GM12878 (cell line): ENCODE data around the gene PODXL2. TPM values are rescaled to one million over a fixed set of nuclear protein-coding genes. Genes with fewer than 3 reads are reported as not detected.

Experiments used
- ATAC-seq: fragments of 200-7000 bp; cut with Tn5 transposase; 3 replicates; pipeline ENCODE4 v1.9.1; 2020; ENCODE audit warnings: mild to moderate bottlenecking, moderate library complexity
- BruUV-seq: library from RNA; stranded (reverse); fragments of 400-500 nt; replicated peaks from 2 replicates; lab custom pipeline; 2021; lab: Mats Ljungman, UMichigan
- CTCF ChIA-PET: fragments of 300-600 bp; sonication (Branson Sonifier 250); formaldehyde crosslinking; extraction: SDS; loops from one replicate; lab custom pipeline; 2021; ENCODE audit warnings: inconsistent platforms; lab: Yijun Ruan, JAX
- POLR2A ChIA-PET: fragments of 350-600 bp; formaldehyde crosslinking; extraction: SDS; loops from one replicate; lab custom pipeline; 2021; ENCODE audit warnings: inconsistent platforms; lab: Charles Lee
- RAD21 ChIA-PET: fragments of 300-600 bp; sonication (Branson Sonifier 250); formaldehyde crosslinking; loops from one replicate; lab custom pipeline; 2023; ENCODE audit warnings: antibody characterized with exemption; ENCODE audit not compliant: unreplicated experiment; lab: Charles Lee
- SMC1A ChIA-PET: fragments of 300-600 bp; sonication (Branson Sonifier 250); formaldehyde crosslinking; loops from one replicate; lab custom pipeline; 2023; ENCODE audit not compliant: unreplicated experiment, uncharacterized antibody; lab: Charles Lee
- DNase-seq: peaks from one replicate; pipeline ENCODE4 v3.0.0-alpha.2; 2011; ENCODE audit warnings: low read depth, low spot score
- FAIRE-seq: peaks from 3 replicates; lab custom pipeline; 2011; peaks lifted over from hg19 to GRCh38; lab: Jason Lieb, UNC
- H2AFZ ChIP-seq: 2 replicates; pipeline ENCODE4 v1.6.0; 2011; ENCODE audit warnings: low read depth, low read length, control low read depth; ENCODE audit not compliant: control insufficient read depth
- H3K27ac ChIP-seq: 2 replicates; pipeline ENCODE4 v1.5.1; 2011; ENCODE audit warnings: control low read depth; ENCODE audit not compliant: control insufficient read depth, insufficient read depth
- H3K27me3 ChIP-seq, 2 experiments: replicated peaks in 1 of 2; 2 replicates each; pipeline versions ENCODE4 v1.6.0 to v1.6.1; 2011; ENCODE audit warnings: low read length in 1 of 2; ENCODE audit not compliant: control insufficient read depth in 2 of 2, insufficient read depth in 2 of 2
- H3K36me3 ChIP-seq, 2 experiments: 2 replicates each; pipeline ENCODE4 v1.5.1; 2011; ENCODE audit warnings: low read length in 1 of 2; ENCODE audit not compliant: control insufficient read depth in 2 of 2, insufficient read depth in 2 of 2
- H3K4me1 ChIP-seq: 2 replicates; pipeline ENCODE4 v1.6.1; 2011; ENCODE audit warnings: mild to moderate bottlenecking, low read length, moderate library complexity, mixed read lengths; ENCODE audit not compliant: control insufficient read depth, insufficient read depth
- H3K4me2 ChIP-seq: 2 replicates; pipeline ENCODE4 v1.6.0; 2011; ENCODE audit warnings: control low read depth; ENCODE audit not compliant: control insufficient read depth, insufficient read depth
- H3K4me3 ChIP-seq: fragments of 200-600 bp; sonication (generic); 2 replicates; pipeline ENCODE4 v1.5.1; 2016
- H3K79me2 ChIP-seq: 2 replicates; pipeline ENCODE4 v1.6.0; 2011; ENCODE audit warnings: low read length; ENCODE audit not compliant: control insufficient read depth, insufficient read depth
- H3K9ac ChIP-seq: 2 replicates; pipeline ENCODE4 v1.8.0; 2011; ENCODE audit warnings: low read length, control low read depth, mixed read lengths; ENCODE audit not compliant: control insufficient read depth, insufficient read depth
- H3K9me3 ChIP-seq: replicated peaks from 3 replicates; pipeline ENCODE4 v1.5.1; 2011; ENCODE audit warnings: mild to moderate bottlenecking, low read length; ENCODE audit not compliant: control insufficient read depth, insufficient read depth
- H4K20me1 ChIP-seq: 2 replicates; pipeline ENCODE4 v1.6.0; 2011; ENCODE audit not compliant: control insufficient read depth, insufficient read depth
- BHLHE40 ChIP-seq, 2 experiments: fragments of 450-650 bp in 1 of 2; IDR thresholded peaks; 2 replicates each; pipeline ENCODE4 v1.6.1; 2011 to 2017; ENCODE audit warnings: low read depth in 2 of 2, borderline replicate concordance in 1 of 2, improper control_type of control experiment in 1 of 2, low read length in 1 of 2, mild to moderate bottlenecking in 1 of 2
- BMI1 ChIP-seq: fragments of 450-650 bp; IDR thresholded peaks from 2 replicates; pipeline ENCODE4 v1.6.1; 2016; ENCODE audit warnings: mild to moderate bottlenecking, moderate library complexity, borderline replicate concordance
- CBFB ChIP-seq: IDR thresholded peaks from 2 replicates; pipeline ENCODE4 v1.6.1; 2016; ENCODE audit warnings: antibody characterized with exemption, low read depth
- CBX3 ChIP-seq: fragments of 200-600 bp; sonication (generic); IDR thresholded peaks from 2 replicates; pipeline ENCODE4 v1.6.1; 2016; ENCODE audit warnings: low read depth, borderline replicate concordance
- CEBPZ ChIP-seq: fragments of 150-350 bp; IDR thresholded peaks from 2 replicates; pipeline ENCODE4 v1.6.1; 2016; ENCODE audit warnings: low read depth, low read length
- E2F8 ChIP-seq: fragments of 450-650 bp; IDR thresholded peaks from 2 replicates; pipeline ENCODE4 v1.6.1; 2018; ENCODE audit warnings: mild to moderate bottlenecking, low read depth, moderate library complexity; ENCODE audit not compliant: partially characterized antibody
- KLF5 ChIP-seq: fragments of 450-650 bp; IDR thresholded peaks from 2 replicates; pipeline ENCODE4 v1.6.1; 2014; ENCODE audit warnings: mild to moderate bottlenecking; ENCODE audit not compliant: partially characterized antibody
- LARP7 ChIP-seq: fragments of 450-650 bp; IDR thresholded peaks from 2 replicates; pipeline ENCODE4 v1.6.1; 2017; ENCODE audit warnings: mild to moderate bottlenecking
- NFXL1 ChIP-seq: fragments of 450-650 bp; IDR thresholded peaks from 2 replicates; pipeline ENCODE4 v1.6.1; 2017; ENCODE audit warnings: antibody characterized with exemption, mild to moderate bottlenecking, borderline replicate concordance
- NKRF ChIP-seq: fragments of 450-650 bp; conservative IDR thresholded peaks from 2 replicates; pipeline ENCODE4 v1.6.1; 2017; ENCODE audit warnings: mild to moderate bottlenecking, moderate library complexity
- RAD51 ChIP-seq: fragments of 450-650 bp; IDR thresholded peaks from 2 replicates; pipeline ENCODE4 v1.6.1; 2016; ENCODE audit warnings: moderate library complexity, mild to moderate bottlenecking, inconsistent platforms
- RFX5 ChIP-seq: IDR thresholded peaks from 2 replicates; pipeline ENCODE4 v1.6.1; 2011; ENCODE audit warnings: low read depth, low read length, improper control_type of control experiment
- SMAD5 ChIP-seq: IDR thresholded peaks from 2 replicates; pipeline ENCODE4 v1.6.1; 2016; ENCODE audit warnings: antibody characterized with exemption, low read depth
- SP1 ChIP-seq: IDR thresholded peaks from one replicate; pipeline ENCODE4 v1.6.1; 2011; ENCODE audit warnings: low read depth, low read length
- STAT1 ChIP-seq: fragments of 450-650 bp; conservative IDR thresholded peaks from 2 replicates; pipeline ENCODE4 v1.6.1; 2014; ENCODE audit warnings: antibody characterized with exemption, mild to moderate bottlenecking
- TARDBP ChIP-seq: IDR thresholded peaks from 2 replicates; pipeline ENCODE4 v1.6.1; 2016; ENCODE audit warnings: borderline replicate concordance
- YY1 ChIP-seq: IDR thresholded peaks from 2 replicates; pipeline ENCODE4 v1.6.1; 2011; ENCODE audit warnings: low read depth, mild to moderate bottlenecking, low read length
- ZBED1 ChIP-seq: IDR thresholded peaks from 2 replicates; pipeline ENCODE4 v1.6.1; 2016; ENCODE audit warnings: borderline replicate concordance
- WGBS: methylation state at CpG from one replicate; pipeline ENCODE4 v1.1.6; 2016; ENCODE audit warnings: low lambda C conversion rate; ENCODE audit not compliant: insufficient replicate concordance, insufficient coverage; ENCODE audit errors: missing lambda C conversion rate; 5-methylcytosine and 5-hydroxymethylcytosine counted together
- in situ Hi-C: fragments of 300-500 bp; cut with MboI; formaldehyde crosslinking; loops from 9 replicates; pipeline ENCODE4 v1.14.3; 2018; ENCODE audit warnings: mixed read lengths
- intact Hi-C: fragments of 100-400 bp; cut with micrococcal nuclease; formaldehyde crosslinking; loops from one replicate; pipeline ENCODE4 v1.14.2; 2022; ENCODE audit not compliant: unreplicated experiment
- polyA plus RNA-seq, 11 experiments: library from polyadenylated mRNA; depleted of rRNA in 4 of 11; unstranded in 6 of 11; stranded (reverse) in 5 of 11; fragments of >200 nt; fragmentation: Nextera tagmentation in 4 of 11; fragmentation: Illumina TruSeq in 1 of 11; extraction: Ambion mirVana in 4 of 11; extraction: Trizol in 1 of 11; gene quantifications; 1 replicate in 1 of 11; 2 replicates in 10 of 11; pipeline versions ENCODE4 v1.2.1 to v1.2.3, GENCODE V29; 2011 to 2016; ENCODE audit warnings: inconsistent platforms in 2 of 11, missing spikeins in 2 of 11, low read depth in 1 of 11
- total RNA-seq, 4 experiments: library from RNA; depleted of rRNA in 3 of 4; stranded (reverse); fragments of >200 nt in 3 of 4; fragmentation: Illumina TruSeq in 1 of 4; extraction: Trizol in 1 of 4; gene quantifications; 2 replicates each; pipeline versions ENCODE4 v1.2.1 to v1.2.3, GENCODE V29; 2013 to 2021

The PODXL2 gene
- total and polyA plus RNA-seq, 10 of the 15 experiments (the other 5 are each of a cell fraction or from before 2014, with no cell fraction given): 0.03 to 24.4 (median 13.6) TPM; not detected in 2

GRCh38 chr3:127656906-127657305, 27.9 kb downstream of the PODXL2 start:
- intact Hi-C loops (no loop called here), in situ Hi-C loops (no loop called here)
- Histone ChIP-seq H3K4me2 (no peak overlapping the region), H3K27ac (no peak overlapping the region), H3K9ac (no peak overlapping the region), H3K79me2 (no peaks in the 10 kb centered on the region), H3K27me3 (no peaks in the 10 kb centered on the region), H4K20me1 (no peaks in the 10 kb centered on the region), H3K4me3 (no peak overlapping the region), H3K4me1 (peaks cover 6% of the 10 kb centered on the region; the same call in 1 of the 2 replicates), H3K9me3 (no peaks in the 10 kb centered on the region), H3K36me3 (no peaks in the 10 kb centered on the region), H2AFZ (no peak overlapping the region)
- ChIA-PET RAD21 (no interaction called here), POLR2A (no interaction called here), SMC1A (interaction anchor here (0.9 to 1.3 kb wide), 2 partner anchors 8 to 302 kb away, joined by 3 to 4 read pairs; no protein-coding TSS in a partner anchor), CTCF (interaction anchor here (0.9 kb wide), 1 partner anchor 303 kb away, joined by 3 read pairs; no protein-coding TSS in a partner anchor)
- FAIRE-seq (no peak), ATAC-seq (no peak), DNase-seq (no peak)
- no TSS peak for BruUV-seq
- no peak for TF ChIP-seq SP1
- TF ChIP-seq ZBED1: no peak
- TF ChIP-seq E2F8: no peak
- TF ChIP-seq SMAD5: no peak
- no peak for TF ChIP-seq RFX5
- no peak for TF ChIP-seq YY1
- TF ChIP-seq CBFB: no peak
- TF ChIP-seq BMI1: no peak
- TF ChIP-seq RAD51: no peak
- TF ChIP-seq NFXL1: no peak
- no peak for TF ChIP-seq LARP7
- TF ChIP-seq BHLHE40 (IDR thresholded peaks at IDR 0.05; ENCODE audit: borderline replicate concordance in 1 of 2, low read depth in 2 of 2, low read length in 1 of 2): no peak
- TF ChIP-seq TARDBP: no peak
- no peak for TF ChIP-seq STAT1
- no peak for TF ChIP-seq KLF5
- no peak for TF ChIP-seq NKRF
- no peak for TF ChIP-seq CEBPZ
- TF ChIP-seq CBX3: no peak
- 86% methylated on average over 8 of the region's 8 CpGs for WGBS
